WTC11 (cell line): ENCODE measurements around the gene PDLIM5. TPM values are rescaled to one million over a fixed set of nuclear protein-coding genes. Genes with fewer than 3 reads are reported as not detected.

Experiments used
- ATAC-seq: fragments of 200-7000 bp; cut with Tn5 transposase; 2 replicates; pipeline ENCODE4 v1.10.0; 2021; ENCODE audit warnings: mild to moderate bottlenecking, moderate library complexity
- CTCF ChIA-PET: fragments of 300-600 bp; sonication (Branson Sonifier 250); formaldehyde crosslinking; loops from one replicate; lab custom pipeline; 2021; ENCODE audit warnings: antibody characterized with exemption; lab: Charles Lee
- POLR2A ChIA-PET: fragments of 350-600 bp; sonication (Branson Sonifier 250); formaldehyde crosslinking; loops from one replicate; lab custom pipeline; 2021; ENCODE audit warnings: antibody characterized with exemption; lab: Charles Lee
- DNase-seq: peaks from one replicate; pipeline ENCODE4 v3.0.0; 2021; ENCODE audit warnings: low spot score
- H3K27ac Mint-ChIP-seq: 2 replicates; pipeline ENCODE4 v1.8.0; 2021; ENCODE audit warnings: mixed read lengths
- H3K27me3 Mint-ChIP-seq: 2 replicates; pipeline ENCODE4 v1.8.0; 2021; ENCODE audit warnings: low read depth, mild to moderate bottlenecking, moderate library complexity, mixed read lengths
- H3K36me3 Mint-ChIP-seq: 2 replicates; pipeline ENCODE4 v1.8.0; 2021; ENCODE audit warnings: mixed read lengths
- H3K4me1 Mint-ChIP-seq: 2 replicates; pipeline ENCODE4 v1.8.0; 2022; ENCODE audit warnings: mixed read lengths
- H3K4me3 Mint-ChIP-seq: 2 replicates; pipeline ENCODE4 v1.8.0; 2021; ENCODE audit warnings: mild to moderate bottlenecking, moderate library complexity, mixed read lengths
- H3K9me3 Mint-ChIP-seq: 2 replicates; pipeline ENCODE4 v1.8.0; 2021; ENCODE audit warnings: mixed read lengths
- CREB1 ChIP-seq: sonication (generic); formaldehyde crosslinking; IDR thresholded peaks from 2 replicates; pipeline ENCODE4 v1.8.0; 2023; ENCODE audit warnings: mild to moderate bottlenecking, missing genetic modification reagents
- EMX1 ChIP-seq: fragments of 250-450 bp; sonication (Bioruptor Pico); IDR thresholded peaks from 2 replicates; pipeline ENCODE4 v1.8.0; 2021; ENCODE audit warnings: mild to moderate bottlenecking
- ETV6 ChIP-seq: sonication (generic); formaldehyde crosslinking; IDR thresholded peaks from 2 replicates; pipeline ENCODE4 v1.8.1; 2022; ENCODE audit warnings: mild to moderate bottlenecking, missing genetic modification reagents
- FOXP1 ChIP-seq: sonication (generic); formaldehyde crosslinking; IDR thresholded peaks from 2 replicates; pipeline ENCODE4 v1.8.0; 2022; ENCODE audit warnings: missing genetic modification reagents, mild to moderate bottlenecking, moderate library complexity, borderline replicate concordance
- GRHL2 ChIP-seq: fragments of 250-450 bp; sonication (Bioruptor Pico); IDR thresholded peaks from 2 replicates; pipeline ENCODE4 v1.8.0; 2022; ENCODE audit warnings: mild to moderate bottlenecking, moderate library complexity; ENCODE audit not compliant: insufficient replicate concordance, severe bottlenecking
- IRF2 ChIP-seq: sonication (generic); formaldehyde crosslinking; IDR thresholded peaks from 2 replicates; pipeline ENCODE4 v1.8.0; 2022; ENCODE audit warnings: low read depth, missing genetic modification reagents, borderline replicate concordance
- NFE2L1 ChIP-seq: sonication (generic); formaldehyde crosslinking; IDR thresholded peaks from 2 replicates; pipeline ENCODE4 v1.8.1; 2023; ENCODE audit warnings: missing genetic modification reagents
- NR1H2 ChIP-seq: sonication (generic); formaldehyde crosslinking; IDR thresholded peaks from 2 replicates; pipeline ENCODE4 v1.9.0; 2021; ENCODE audit warnings: mild to moderate bottlenecking, moderate library complexity, missing genetic modification reagents
- ZBTB21 ChIP-seq: sonication (generic); formaldehyde crosslinking; IDR thresholded peaks from 2 replicates; pipeline ENCODE4 v1.8.1; 2023; ENCODE audit warnings: mild to moderate bottlenecking, missing genetic modification reagents, borderline replicate concordance
- ZNF232 ChIP-seq: sonication (generic); formaldehyde crosslinking; IDR thresholded peaks from 2 replicates; pipeline ENCODE4 v1.8.0; 2022; ENCODE audit warnings: mild to moderate bottlenecking, missing genetic modification reagents
- ZNF423 ChIP-seq: fragments of 250-450 bp; sonication (Bioruptor Pico); IDR thresholded peaks from 2 replicates; pipeline ENCODE4 v2.1.2; 2022; ENCODE audit warnings: mild to moderate bottlenecking, moderate library complexity
- total RNA-seq: library from RNA; stranded (reverse); gene quantifications from 3 replicates; pipeline ENCODE4 v1.2.3, GENCODE V29; 2021
- TF ChIP-seq, protein P1 (sequence below): sonication (generic); formaldehyde crosslinking; IDR thresholded peaks from 2 replicates; pipeline ENCODE4 v1.8.0; 2022; ENCODE audit warnings: mild to moderate bottlenecking, missing genetic modification reagents
- TF ChIP-seq, protein P2 (sequence below): sonication (generic); formaldehyde crosslinking; IDR thresholded peaks from 2 replicates; pipeline ENCODE4 v1.8.1; 2022; ENCODE audit warnings: missing genetic modification reagents, borderline replicate concordance
- TF ChIP-seq, protein P3 (sequence below): fragments of 250-450 bp; sonication (Bioruptor Pico); IDR thresholded peaks from 2 replicates; pipeline ENCODE4 v1.9.0; 2021; ENCODE audit warnings: moderate library complexity, mild to moderate bottlenecking, inconsistent platforms, borderline replicate concordance
- TF ChIP-seq, protein P4 (sequence below): sonication (generic); formaldehyde crosslinking; IDR thresholded peaks from 2 replicates; pipeline ENCODE4 v1.8.0; 2022; ENCODE audit warnings: mild to moderate bottlenecking, missing genetic modification reagents
- TF ChIP-seq, protein P5 (sequence below): sonication (generic); formaldehyde crosslinking; IDR thresholded peaks from 2 replicates; pipeline ENCODE4 v1.8.1; 2023; ENCODE audit warnings: mild to moderate bottlenecking, missing genetic modification reagents
- TF ChIP-seq, protein P6 (sequence below): sonication (generic); formaldehyde crosslinking; IDR thresholded peaks from 2 replicates; pipeline ENCODE4 v1.8.0; 2022; ENCODE audit warnings: mild to moderate bottlenecking, missing genetic modification reagents
- TF ChIP-seq, protein P7 (sequence below): sonication (generic); formaldehyde crosslinking; IDR thresholded peaks from 2 replicates; pipeline ENCODE4 v1.8.1; 2023; ENCODE audit warnings: mild to moderate bottlenecking, missing genetic modification reagents, borderline replicate concordance

PDLIM5 gene
- total RNA-seq, 1 experiment from 2014 or later, result 51.5 TPM

DNA sequence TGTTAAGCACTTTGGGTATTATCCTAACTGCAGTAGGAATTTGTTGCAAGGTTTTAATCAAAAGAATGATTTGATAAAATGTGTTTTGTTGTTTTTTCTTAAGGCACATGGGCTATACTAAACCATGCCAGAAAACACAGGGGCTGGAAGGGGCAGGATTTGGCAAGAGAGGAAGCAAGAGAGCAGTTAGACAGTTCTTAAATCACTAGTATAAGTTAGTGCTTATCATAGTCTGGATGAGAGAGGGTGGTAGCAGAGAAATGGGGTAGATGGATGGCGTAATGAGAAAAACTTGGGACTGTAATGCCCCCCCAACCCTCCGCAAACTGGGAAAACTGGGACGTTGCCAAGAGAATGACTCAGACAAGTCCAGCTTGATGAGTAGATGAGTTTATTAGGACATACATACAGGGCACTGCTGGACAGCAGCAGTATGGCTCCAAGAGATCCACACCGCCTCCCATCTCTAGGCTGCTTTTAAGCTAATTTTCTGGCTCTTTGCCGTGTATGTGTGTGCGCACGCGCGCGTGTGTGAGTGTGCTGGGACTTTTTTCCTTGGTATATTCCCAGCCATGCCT is 151.5 kb downstream of the PDLIM5 start (continued):
- TF ChIP-seq, protein P1, sequence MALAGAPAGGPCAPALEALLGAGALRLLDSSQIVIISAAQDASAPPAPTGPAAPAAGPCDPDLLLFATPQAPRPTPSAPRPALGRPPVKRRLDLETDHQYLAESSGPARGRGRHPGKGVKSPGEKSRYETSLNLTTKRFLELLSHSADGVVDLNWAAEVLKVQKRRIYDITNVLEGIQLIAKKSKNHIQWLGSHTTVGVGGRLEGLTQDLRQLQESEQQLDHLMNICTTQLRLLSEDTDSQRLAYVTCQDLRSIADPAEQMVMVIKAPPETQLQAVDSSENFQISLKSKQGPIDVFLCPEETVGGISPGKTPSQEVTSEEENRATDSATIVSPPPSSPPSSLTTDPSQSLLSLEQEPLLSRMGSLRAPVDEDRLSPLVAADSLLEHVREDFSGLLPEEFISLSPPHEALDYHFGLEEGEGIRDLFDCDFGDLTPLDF (CRISPR knock-in tag), result no peak
- no peak for TF ChIP-seq IRF2 (CRISPR knock-in tag)
- TF ChIP-seq, protein P2, sequence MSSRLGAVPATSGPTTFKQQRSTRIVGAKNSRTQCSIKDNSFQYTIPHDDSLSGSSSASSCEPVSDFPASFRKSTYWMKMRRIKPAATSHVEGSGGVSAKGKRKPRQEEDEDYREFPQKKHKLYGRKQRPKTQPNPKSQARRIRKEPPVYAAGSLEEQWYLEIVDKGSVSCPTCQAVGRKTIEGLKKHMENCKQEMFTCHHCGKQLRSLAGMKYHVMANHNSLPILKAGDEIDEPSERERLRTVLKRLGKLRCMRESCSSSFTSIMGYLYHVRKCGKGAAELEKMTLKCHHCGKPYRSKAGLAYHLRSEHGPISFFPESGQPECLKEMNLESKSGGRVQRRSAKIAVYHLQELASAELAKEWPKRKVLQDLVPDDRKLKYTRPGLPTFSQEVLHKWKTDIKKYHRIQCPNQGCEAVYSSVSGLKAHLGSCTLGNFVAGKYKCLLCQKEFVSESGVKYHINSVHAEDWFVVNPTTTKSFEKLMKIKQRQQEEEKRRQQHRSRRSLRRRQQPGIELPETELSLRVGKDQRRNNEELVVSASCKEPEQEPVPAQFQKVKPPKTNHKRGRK (CRISPR knock-in tag), result no peak
- TF ChIP-seq ZNF423, result no peak

DNA sequence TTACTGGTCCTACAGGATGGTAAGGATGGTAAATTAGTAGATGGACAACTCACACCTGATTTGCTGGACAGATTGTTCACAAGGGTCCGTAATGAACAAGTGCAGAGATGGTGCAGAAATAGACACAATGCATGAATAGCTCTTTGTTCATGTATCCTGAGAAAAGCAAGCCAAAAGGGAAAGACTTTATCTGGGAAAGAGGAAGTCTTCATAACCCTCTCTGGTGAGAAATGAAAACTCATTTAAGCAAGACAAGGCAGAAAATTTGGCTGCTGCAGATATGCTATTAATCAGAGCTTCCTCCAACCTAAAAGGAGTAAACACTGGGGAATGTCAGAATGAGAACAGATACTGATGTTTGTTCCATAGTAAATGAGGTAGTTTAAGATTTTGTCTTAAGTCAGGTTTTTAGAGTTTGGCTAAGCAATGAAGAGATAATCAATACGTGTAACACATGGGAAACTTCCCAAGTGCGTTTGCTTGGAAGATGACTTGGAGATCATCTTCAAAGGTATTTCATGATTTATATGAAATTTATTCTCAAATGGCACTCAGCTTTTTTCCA is 153.6 kb downstream of the PDLIM5 start:
- no peak overlapping the region for H3K4me3 Mint-ChIP-seq
- no peaks in the 10 kb centered on the region for H3K36me3 Mint-ChIP-seq
- POLR2A ChIA-PET, result no interaction called here
- H3K9me3 Mint-ChIP-seq, result no peaks in the 10 kb centered on the region
- no peak for TF ChIP-seq CREB1 (CRISPR knock-in tag)
- TF ChIP-seq ZBTB21, result no peak
- TF ChIP-seq FOXP1 (CRISPR knock-in tag), result no peak
- no peak for TF ChIP-seq ETV6 (CRISPR knock-in tag)
- TF ChIP-seq NR1H2 (CRISPR knock-in tag), result no peak
- TF ChIP-seq, protein P3, sequence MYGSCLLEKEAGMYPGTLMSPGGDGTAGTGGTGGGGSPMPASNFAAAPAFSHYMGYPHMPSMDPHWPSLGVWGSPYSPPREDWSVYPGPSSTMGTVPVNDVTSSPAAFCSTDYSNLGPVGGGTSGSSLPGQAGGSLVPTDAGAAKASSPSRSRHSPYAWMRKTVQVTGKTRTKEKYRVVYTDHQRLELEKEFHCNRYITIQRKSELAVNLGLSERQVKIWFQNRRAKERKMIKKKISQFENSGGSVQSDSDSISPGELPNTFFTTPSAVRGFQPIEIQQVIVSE (CRISPR knock-in tag), result no peak
- no peak for TF ChIP-seq NFE2L1
- TF ChIP-seq ZNF232 (CRISPR knock-in tag), result no peak
- TF ChIP-seq EMX1, result no peak
- TF ChIP-seq, protein P1 (CRISPR knock-in tag), result no peak
- TF ChIP-seq, protein P4, sequence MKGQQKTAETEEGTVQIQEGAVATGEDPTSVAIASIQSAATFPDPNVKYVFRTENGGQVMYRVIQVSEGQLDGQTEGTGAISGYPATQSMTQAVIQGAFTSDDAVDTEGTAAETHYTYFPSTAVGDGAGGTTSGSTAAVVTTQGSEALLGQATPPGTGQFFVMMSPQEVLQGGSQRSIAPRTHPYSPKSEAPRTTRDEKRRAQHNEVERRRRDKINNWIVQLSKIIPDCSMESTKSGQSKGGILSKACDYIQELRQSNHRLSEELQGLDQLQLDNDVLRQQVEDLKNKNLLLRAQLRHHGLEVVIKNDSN (CRISPR knock-in tag), result no peak
- TF ChIP-seq, protein P5, sequence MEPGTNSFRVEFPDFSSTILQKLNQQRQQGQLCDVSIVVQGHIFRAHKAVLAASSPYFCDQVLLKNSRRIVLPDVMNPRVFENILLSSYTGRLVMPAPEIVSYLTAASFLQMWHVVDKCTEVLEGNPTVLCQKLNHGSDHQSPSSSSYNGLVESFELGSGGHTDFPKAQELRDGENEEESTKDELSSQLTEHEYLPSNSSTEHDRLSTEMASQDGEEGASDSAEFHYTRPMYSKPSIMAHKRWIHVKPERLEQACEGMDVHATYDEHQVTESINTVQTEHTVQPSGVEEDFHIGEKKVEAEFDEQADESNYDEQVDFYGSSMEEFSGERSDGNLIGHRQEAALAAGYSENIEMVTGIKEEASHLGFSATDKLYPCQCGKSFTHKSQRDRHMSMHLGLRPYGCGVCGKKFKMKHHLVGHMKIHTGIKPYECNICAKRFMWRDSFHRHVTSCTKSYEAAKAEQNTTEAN, result no peak
- TF ChIP-seq, protein P6, sequence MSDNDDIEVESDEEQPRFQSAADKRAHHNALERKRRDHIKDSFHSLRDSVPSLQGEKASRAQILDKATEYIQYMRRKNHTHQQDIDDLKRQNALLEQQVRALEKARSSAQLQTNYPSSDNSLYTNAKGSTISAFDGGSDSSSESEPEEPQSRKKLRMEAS (CRISPR knock-in tag), result no peak
- TF ChIP-seq, protein P7, sequence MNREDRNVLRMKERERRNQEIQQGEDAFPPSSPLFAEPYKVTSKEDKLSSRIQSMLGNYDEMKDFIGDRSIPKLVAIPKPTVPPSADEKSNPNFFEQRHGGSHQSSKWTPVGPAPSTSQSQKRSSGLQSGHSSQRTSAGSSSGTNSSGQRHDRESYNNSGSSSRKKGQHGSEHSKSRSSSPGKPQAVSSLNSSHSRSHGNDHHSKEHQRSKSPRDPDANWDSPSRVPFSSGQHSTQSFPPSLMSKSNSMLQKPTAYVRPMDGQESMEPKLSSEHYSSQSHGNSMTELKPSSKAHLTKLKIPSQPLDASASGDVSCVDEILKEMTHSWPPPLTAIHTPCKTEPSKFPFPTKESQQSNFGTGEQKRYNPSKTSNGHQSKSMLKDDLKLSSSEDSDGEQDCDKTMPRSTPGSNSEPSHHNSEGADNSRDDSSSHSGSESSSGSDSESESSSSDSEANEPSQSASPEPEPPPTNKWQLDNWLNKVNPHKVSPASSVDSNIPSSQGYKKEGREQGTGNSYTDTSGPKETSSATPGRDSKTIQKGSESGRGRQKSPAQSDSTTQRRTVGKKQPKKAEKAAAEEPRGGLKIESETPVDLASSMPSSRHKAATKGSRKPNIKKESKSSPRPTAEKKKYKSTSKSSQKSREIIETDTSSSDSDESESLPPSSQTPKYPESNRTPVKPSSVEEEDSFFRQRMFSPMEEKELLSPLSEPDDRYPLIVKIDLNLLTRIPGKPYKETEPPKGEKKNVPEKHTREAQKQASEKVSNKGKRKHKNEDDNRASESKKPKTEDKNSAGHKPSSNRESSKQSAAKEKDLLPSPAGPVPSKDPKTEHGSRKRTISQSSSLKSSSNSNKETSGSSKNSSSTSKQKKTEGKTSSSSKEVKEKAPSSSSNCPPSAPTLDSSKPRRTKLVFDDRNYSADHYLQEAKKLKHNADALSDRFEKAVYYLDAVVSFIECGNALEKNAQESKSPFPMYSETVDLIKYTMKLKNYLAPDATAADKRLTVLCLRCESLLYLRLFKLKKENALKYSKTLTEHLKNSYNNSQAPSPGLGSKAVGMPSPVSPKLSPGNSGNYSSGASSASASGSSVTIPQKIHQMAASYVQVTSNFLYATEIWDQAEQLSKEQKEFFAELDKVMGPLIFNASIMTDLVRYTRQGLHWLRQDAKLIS (CRISPR knock-in tag), result no peak
- no peak for TF ChIP-seq GRHL2 (CRISPR knock-in tag)
- TF ChIP-seq, all 79 proteins: peak for 0
- CTCF ChIA-PET, result no interaction called here
- no peaks in the 10 kb centered on the region for H3K27me3 Mint-ChIP-seq
- no peak for DNase-seq
- H3K27ac Mint-ChIP-seq, result no peak overlapping the region
- no peaks in the 10 kb centered on the region for H3K4me1 Mint-ChIP-seq
- ATAC-seq, result no peak
